Measurements from ENCODE around the gene CFAP97D1.

CFAP97D1 gene

GRCh38 chr17:43803758-43804157, 23.5 kb downstream of the CFAP97D1 start:
- peak overlapping the region; percentile 3 for H3K4me3 ChIP-seq (ENCODE audit: low read length)
- no peaks in the 10 kb centered on the region for H3K36me3 ChIP-seq (ENCODE audit: control insufficient read depth, low read depth, low read length)
- H3K27ac ChIP-seq (ENCODE audit: low read length) = no peak overlapping the region
- H3K4me1 ChIP-seq (ENCODE audit: control insufficient read depth, low read depth, low read length) = peaks cover 21% of the 10 kb centered on the region
- no peak overlapping the region for H3K9ac ChIP-seq (ENCODE audit: low read length)
- no peaks in the 10 kb centered on the region for H3K27me3 ChIP-seq (ENCODE audit: control insufficient read depth, insufficient read depth, low read length)
- no peaks in the 10 kb centered on the region for H3K9me3 ChIP-seq (ENCODE audit: control insufficient read depth, low read depth, low read length)

GRCh38 chr17:43805117-43805516, 24.9 kb downstream of the CFAP97D1 start:
- no peaks in the 10 kb centered on the region for H3K27me3 ChIP-seq (ENCODE audit: control insufficient read depth, insufficient read depth, low read length)
- H3K4me3 ChIP-seq (ENCODE audit: low read length) = no peak overlapping the region

DNA sequence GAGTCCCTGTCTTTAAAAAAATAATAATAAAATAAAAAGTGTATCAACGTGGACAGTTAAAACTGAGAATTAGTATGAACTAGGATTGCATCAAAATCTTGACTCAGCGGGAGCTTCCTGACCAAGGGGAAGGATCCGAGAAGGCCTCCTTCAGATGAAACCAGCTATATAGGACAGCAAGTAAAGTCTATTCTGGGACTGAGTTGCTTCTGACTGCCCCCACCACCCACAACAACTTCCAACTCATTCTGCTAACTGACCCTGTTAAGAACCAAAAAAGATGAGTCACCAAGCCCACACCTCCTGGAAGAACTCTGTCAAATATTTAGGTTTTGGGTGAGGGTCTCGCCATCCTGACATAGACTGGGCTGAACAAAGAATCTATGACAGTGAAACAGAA, 27.8 kb downstream of the CFAP97D1 start:
- H3K27me3 ChIP-seq (ENCODE audit: control insufficient read depth, insufficient read depth, low read length) = no peaks in the 10 kb centered on the region
- no peak overlapping the region for H3K9ac ChIP-seq (ENCODE audit: low read length)
- H3K27ac ChIP-seq (ENCODE audit: low read length) = no peak overlapping the region
- no peaks in the 10 kb centered on the region for H3K36me3 ChIP-seq (ENCODE audit: control insufficient read depth, low read depth, low read length)
- H3K9me3 ChIP-seq (ENCODE audit: control insufficient read depth, low read depth, low read length) = no peaks in the 10 kb centered on the region
- H3K4me1 ChIP-seq (ENCODE audit: control insufficient read depth, low read depth, low read length) = peaks cover 24% of the 10 kb centered on the region
- H3K4me3 ChIP-seq (ENCODE audit: low read length) = no peak overlapping the region

More at GRCh38 chr17:43805117-43805516, 24.9 kb downstream of the CFAP97D1 start:
- no peak overlapping the region for H3K27ac ChIP-seq (ENCODE audit: low read length)
- H3K9ac ChIP-seq (ENCODE audit: low read length) = no peak overlapping the region
- H3K4me1 ChIP-seq (ENCODE audit: control insufficient read depth, low read depth, low read length) = peaks cover 21% of the 10 kb centered on the region
- H3K9me3 ChIP-seq (ENCODE audit: control insufficient read depth, low read depth, low read length) = no peaks in the 10 kb centered on the region
- H3K36me3 ChIP-seq (ENCODE audit: control insufficient read depth, low read depth, low read length) = no peaks in the 10 kb centered on the region

DNA sequence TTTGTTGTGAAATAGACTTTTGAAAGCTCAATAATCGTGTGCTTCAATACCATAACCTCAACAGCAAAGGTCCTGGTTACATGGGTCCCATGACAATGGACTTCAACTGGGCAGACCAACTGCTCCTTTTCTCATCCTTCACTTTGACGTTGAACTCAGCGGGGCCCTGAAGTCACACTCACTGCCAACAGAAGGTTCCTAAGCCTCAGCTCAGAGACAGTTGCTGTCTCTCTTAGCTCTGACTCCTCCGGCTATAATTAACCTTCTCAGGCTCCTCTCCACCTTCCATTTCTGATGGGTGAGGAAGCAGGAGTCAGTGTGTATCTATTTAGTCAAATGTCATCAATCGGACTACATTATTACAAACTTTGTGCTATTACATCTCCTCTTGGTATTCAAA, 28.9 kb downstream of the CFAP97D1 start:
- H3K27ac ChIP-seq (ENCODE audit: low read length) = no peak overlapping the region
- H3K36me3 ChIP-seq (ENCODE audit: control insufficient read depth, low read depth, low read length) = no peaks in the 10 kb centered on the region

DNA sequence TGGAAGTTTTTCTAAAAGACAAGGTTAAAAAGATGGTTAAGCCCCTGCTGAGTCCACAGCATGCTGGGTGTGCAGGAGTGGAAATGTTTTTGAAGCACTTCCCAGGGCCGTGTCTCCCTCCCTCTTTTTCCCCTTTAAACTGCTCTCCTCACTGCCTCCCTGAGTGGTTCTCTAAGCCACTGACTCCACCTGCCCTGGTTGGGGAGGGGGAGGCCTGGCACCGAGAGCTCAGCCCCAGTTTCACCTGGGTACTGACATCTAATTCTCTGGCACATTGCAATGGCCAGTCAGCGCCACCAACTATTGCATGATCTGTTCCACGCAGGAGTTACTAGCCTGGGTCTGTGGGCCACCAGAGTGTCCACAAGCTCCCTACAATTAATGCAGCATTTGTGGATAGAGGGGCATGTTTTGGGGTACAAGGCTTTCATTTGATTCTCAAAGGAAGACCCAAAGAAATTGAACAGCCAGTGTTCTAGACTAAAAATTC, 30.0 kb downstream of the CFAP97D1 start:
- no peaks in the 10 kb centered on the region for H3K27me3 ChIP-seq (ENCODE audit: control insufficient read depth, insufficient read depth, low read length)
- no peak overlapping the region for H3K9ac ChIP-seq (ENCODE audit: low read length)
- H3K36me3 ChIP-seq (ENCODE audit: control insufficient read depth, low read depth, low read length) = no peaks in the 10 kb centered on the region
- H3K27ac ChIP-seq (ENCODE audit: low read length) = no peak overlapping the region
- no peaks in the 10 kb centered on the region for H3K9me3 ChIP-seq (ENCODE audit: control insufficient read depth, low read depth, low read length)
- no peak overlapping the region for H3K4me3 ChIP-seq (ENCODE audit: low read length)
- peaks cover 8% of the 10 kb centered on the region for H3K4me1 ChIP-seq (ENCODE audit: control insufficient read depth, low read depth, low read length)

More for the DNA sequence above, 28.9 kb downstream of the CFAP97D1 start:
- no peaks in the 10 kb centered on the region for H3K9me3 ChIP-seq (ENCODE audit: control insufficient read depth, low read depth, low read length)
- H3K27me3 ChIP-seq (ENCODE audit: control insufficient read depth, insufficient read depth, low read length) = no peaks in the 10 kb centered on the region
- H3K4me3 ChIP-seq (ENCODE audit: low read length) = no peak overlapping the region
- no peak overlapping the region for H3K9ac ChIP-seq (ENCODE audit: low read length)
- peaks cover 13% of the 10 kb centered on the region for H3K4me1 ChIP-seq (ENCODE audit: control insufficient read depth, low read depth, low read length)

- H3K9me3 ChIP-seq (ENCODE audit: control insufficient read depth, low read depth, low read length) = no peaks in the 10 kb centered on the region
- H3K4me1 ChIP-seq (ENCODE audit: control insufficient read depth, low read depth, low read length) = peaks cover 8% of the 10 kb centered on the region
- H3K9ac ChIP-seq (ENCODE audit: low read length) = no peak overlapping the region
- H3K27me3 ChIP-seq (ENCODE audit: control insufficient read depth, insufficient read depth, low read length) = no peaks in the 10 kb centered on the region
- H3K27ac ChIP-seq (ENCODE audit: low read length) = no peak overlapping the region
- no peaks in the 10 kb centered on the region for H3K36me3 ChIP-seq (ENCODE audit: control insufficient read depth, low read depth, low read length)
- no peak overlapping the region for H3K4me3 ChIP-seq (ENCODE audit: low read length)
Observed at GRCh38 chr17:43810823-43811222, 30.6 kb downstream of the CFAP97D1 start.

GRCh38 chr17:43812396-43813265, 32.4 kb downstream of the CFAP97D1 start:
- H3K9ac ChIP-seq (ENCODE audit: low read length) = no peak overlapping the region
- no peaks in the 10 kb centered on the region for H3K9me3 ChIP-seq (ENCODE audit: control insufficient read depth, low read depth, low read length)
- H3K27ac ChIP-seq (ENCODE audit: low read length) = no peak overlapping the region
- H3K36me3 ChIP-seq (ENCODE audit: control insufficient read depth, low read depth, low read length) = no peaks in the 10 kb centered on the region
- H3K4me3 ChIP-seq (ENCODE audit: low read length) = no peak overlapping the region
- H3K4me1 ChIP-seq (ENCODE audit: control insufficient read depth, low read depth, low read length) = peaks cover 8% of the 10 kb centered on the region
- no peaks in the 10 kb centered on the region for H3K27me3 ChIP-seq (ENCODE audit: control insufficient read depth, insufficient read depth, low read length)

- Histone ChIP-seq H3K27ac (ENCODE audit: low read length) (no peak overlapping the region), H3K9me3 (ENCODE audit: control insufficient read depth, low read depth, low read length) (no peaks in the 10 kb centered on the region), H3K4me3 (ENCODE audit: low read length) (no peak overlapping the region), H3K4me1 (ENCODE audit: control insufficient read depth, low read depth, low read length) (peaks cover 8% of the 10 kb centered on the region), H3K36me3 (ENCODE audit: control insufficient read depth, low read depth, low read length) (no peaks in the 10 kb centered on the region), H3K27me3 (ENCODE audit: control insufficient read depth, insufficient read depth, low read length) (no peaks in the 10 kb centered on the region), H3K9ac (ENCODE audit: low read length) (no peak overlapping the region)
Observed at GRCh38 chr17:43813386-43813785, 33.2 kb downstream of the CFAP97D1 start.

GRCh38 chr17:43814026-43814425, 33.8 kb downstream of the CFAP97D1 start:
- Histone ChIP-seq H3K27ac (ENCODE audit: low read length) (no peak overlapping the region), H3K4me1 (ENCODE audit: control insufficient read depth, low read depth, low read length) (peaks cover 8% of the 10 kb centered on the region), H3K9me3 (ENCODE audit: control insufficient read depth, low read depth, low read length) (no peaks in the 10 kb centered on the region), H3K4me3 (ENCODE audit: low read length) (no peak overlapping the region), H3K9ac (ENCODE audit: low read length) (no peak overlapping the region), H3K27me3 (ENCODE audit: control insufficient read depth, insufficient read depth, low read length) (no peaks in the 10 kb centered on the region), H3K36me3 (ENCODE audit: control insufficient read depth, low read depth, low read length) (no peaks in the 10 kb centered on the region)

- no peaks in the 10 kb centered on the region for H3K27me3 ChIP-seq (ENCODE audit: control insufficient read depth, insufficient read depth, low read length)
- no peaks in the 10 kb centered on the region for H3K9me3 ChIP-seq (ENCODE audit: control insufficient read depth, low read depth, low read length)
- H3K4me1 ChIP-seq (ENCODE audit: control insufficient read depth, low read depth, low read length) = peaks cover 8% of the 10 kb centered on the region
- H3K9ac ChIP-seq (ENCODE audit: low read length) = no peak overlapping the region
- H3K4me3 ChIP-seq (ENCODE audit: low read length) = no peak overlapping the region
- H3K27ac ChIP-seq (ENCODE audit: low read length) = no peak overlapping the region
- no peaks in the 10 kb centered on the region for H3K36me3 ChIP-seq (ENCODE audit: control insufficient read depth, low read depth, low read length)
Observed at GRCh38 chr17:43814714-43815113, 34.5 kb downstream of the CFAP97D1 start.

DNA sequence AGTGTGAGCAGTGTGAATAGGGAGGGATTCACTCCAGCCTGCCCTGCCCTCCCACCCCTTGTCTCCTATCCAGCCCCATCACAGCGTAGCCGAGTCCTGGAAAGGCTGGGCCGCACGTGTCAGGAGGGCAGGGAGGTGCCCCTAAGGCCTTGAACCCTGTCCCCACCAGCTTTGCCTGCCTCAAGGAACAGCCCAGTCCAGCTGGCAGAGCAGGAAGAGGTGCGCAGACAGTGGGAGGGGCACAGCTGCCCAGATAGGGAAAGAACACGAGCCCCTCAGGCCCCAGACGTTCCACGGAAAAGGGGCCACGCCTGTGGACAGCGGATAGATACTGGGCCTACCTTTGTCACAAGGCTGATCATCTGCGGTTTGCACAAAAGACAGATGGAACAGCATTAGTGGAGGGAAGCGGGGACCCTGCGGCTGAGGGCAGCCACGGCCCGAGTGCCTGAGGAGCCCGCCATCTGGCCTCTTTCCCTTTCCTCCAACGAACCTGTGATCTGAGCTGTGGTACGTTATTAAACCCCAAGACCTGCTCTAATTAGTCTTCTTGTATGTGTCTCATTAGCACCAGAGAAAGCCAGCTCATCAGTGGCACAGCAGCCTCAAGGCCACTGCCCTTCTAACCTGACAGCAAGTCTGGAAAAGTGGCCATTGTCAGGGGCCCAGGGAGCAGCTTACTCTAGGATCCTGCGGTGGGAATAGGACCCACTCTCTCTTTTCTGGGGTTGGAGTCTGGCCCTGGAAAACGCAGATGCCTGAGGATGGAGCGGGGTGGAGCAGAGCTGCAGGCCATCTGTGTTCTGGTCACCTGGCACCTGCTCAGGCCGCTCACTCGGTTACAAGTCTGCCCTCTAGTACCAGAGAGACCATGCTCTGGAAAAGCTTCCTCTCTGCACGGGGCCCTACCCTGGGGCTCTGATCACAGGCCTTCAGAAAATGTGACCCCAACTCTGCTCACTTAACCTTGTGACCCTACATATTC, 36.4 kb downstream of the CFAP97D1 start:
- H3K4me1 ChIP-seq (ENCODE audit: control insufficient read depth, low read depth, low read length) = no peaks in the 10 kb centered on the region
- no peaks in the 10 kb centered on the region for H3K36me3 ChIP-seq (ENCODE audit: control insufficient read depth, low read depth, low read length)
- H3K9ac ChIP-seq (ENCODE audit: low read length) = no peak overlapping the region
- no peak overlapping the region for H3K4me3 ChIP-seq (ENCODE audit: low read length)
- no peaks in the 10 kb centered on the region for H3K27me3 ChIP-seq (ENCODE audit: control insufficient read depth, insufficient read depth, low read length)
- H3K27ac ChIP-seq (ENCODE audit: low read length) = no peak overlapping the region
- H3K9me3 ChIP-seq (ENCODE audit: control insufficient read depth, low read depth, low read length) = no peaks in the 10 kb centered on the region
